ENCODE measurements around the gene ANGPTL2. TPM values are rescaled to one million over a fixed set of nuclear protein-coding genes. Genes with fewer than 3 reads are reported as not detected.

Gene ANGPTL2
- total and polyA plus RNA-seq, 2 of the 4 experiments (the other 2 are of a cell fraction) = 9.5 to 25.1 TPM

- ChIA-PET CTCF (no interaction called here), POLR2A (ENCODE audit: unreplicated experiment) (no interaction called here)
- Histone ChIP-seq H3K56ac (ENCODE audit: extremely low read depth, insufficient read depth, low read length) (no peak overlapping the region), H3K4me3 (ENCODE audit: insufficient read depth, low read depth, low read length) (no peak overlapping the region), H3K79me1 (ENCODE audit: low read depth in 1 of 2, low read length in 2 of 2) (0 out of 4 replicates have a peak, but pooled peaks cover 0 to 2% of the 10 kb centered on the region in 2 experiments), H3K4me2 (ENCODE audit: low read depth, low read length) (no peak overlapping the region), H3K14ac (replicated peaks; ENCODE audit: low read depth, low read length) (no peak overlapping the region), H2AK9ac (replicated peaks; ENCODE audit: low read depth, low read length, poor library complexity) (no peak overlapping the region), H3K9ac (ENCODE audit: low read depth, low read length) (no peak overlapping the region), H2BK20ac (ENCODE audit: low read depth, low read length) (no peak overlapping the region), H3K4ac (ENCODE audit: low read depth, low read length) (no peak overlapping the region), H2AK5ac (ENCODE audit: low read depth, low read length) (no peak overlapping the region), H3K27ac (ENCODE audit: insufficient read depth, low read length) (no peak overlapping the region), H3K9me3 (ENCODE audit: control insufficient read depth, insufficient read depth, low read length) (no peaks in the 10 kb centered on the region), H2BK5ac (ENCODE audit: low read depth, low read length, poor library complexity, severe bottlenecking) (no peak overlapping the region), H4K20me1 (ENCODE audit: insufficient read depth, low read length) (no peaks in the 10 kb centered on the region), H3K18ac (ENCODE audit: low read depth, low read length) (no peak overlapping the region), H4K91ac (ENCODE audit: insufficient read depth, low read depth, low read length) (no peak overlapping the region), H2BK15ac (ENCODE audit: low read depth, low read length) (no peak overlapping the region), H3K9me1 (ENCODE audit: insufficient read depth, low read length) (no peaks in the 10 kb centered on the region), H3K36me3 (ENCODE audit: control insufficient read depth, insufficient read depth, low read length) (peaks cover 67% of the 10 kb centered on the region), H2BK120ac (ENCODE audit: low read depth, low read length) (no peak overlapping the region), H4K8ac (ENCODE audit: low read depth in 2 of 2, low read length in 2 of 2) (no peak overlapping the region), H3K4me1 (ENCODE audit: control insufficient read depth, insufficient read depth, low read length) (no peaks in the 10 kb centered on the region), H4K5ac (ENCODE audit: low read depth, low read length) (no peak overlapping the region), H2AFZ (replicated peaks; ENCODE audit: low read length, poor library complexity) (no peak overlapping the region), H3K23ac (ENCODE audit: low read depth, low read length) (no peak overlapping the region), H3K27me3 (ENCODE audit: control insufficient read depth, insufficient read depth, low read length) (no peaks in the 10 kb centered on the region)
- intact Hi-C loops (cut with micrococcal nuclease) = no loop called here
- WGBS, 2 experiments (ENCODE audit: extremely low coverage in 2 of 2, insufficient read length in 1 of 2) = no CpG with 5 or more reads among the region's 5 CpGs
- TF ChIP-seq RCOR1 (IDR thresholded peaks at IDR 0.05; ENCODE audit: insufficient replicate concordance, low read length) (no peak), MXI1 (IDR thresholded peaks at IDR 0.05; ENCODE audit: borderline replicate concordance, low read depth, low read length) (no peak), CHD1 (IDR thresholded peaks at IDR 0.05; ENCODE audit: low read depth, low read length) (no peak), RAD21 (IDR thresholded peaks at IDR 0.05; ENCODE audit: low read length) (no peak), ELK1 (IDR thresholded peaks at IDR 0.05; ENCODE audit: borderline replicate concordance, low read depth, low read length) (no peak), FOS (IDR thresholded peaks at IDR 0.05; ENCODE audit: low read depth, low read length) (no peak), MAZ (IDR thresholded peaks at IDR 0.05; ENCODE audit: borderline replicate concordance, low read depth, low read length) (no peak), NFE2L2 (IDR thresholded peaks at IDR 0.05; ENCODE audit: low read depth, low read length) (no peak)
- TF ChIP-seq, protein P1, sequence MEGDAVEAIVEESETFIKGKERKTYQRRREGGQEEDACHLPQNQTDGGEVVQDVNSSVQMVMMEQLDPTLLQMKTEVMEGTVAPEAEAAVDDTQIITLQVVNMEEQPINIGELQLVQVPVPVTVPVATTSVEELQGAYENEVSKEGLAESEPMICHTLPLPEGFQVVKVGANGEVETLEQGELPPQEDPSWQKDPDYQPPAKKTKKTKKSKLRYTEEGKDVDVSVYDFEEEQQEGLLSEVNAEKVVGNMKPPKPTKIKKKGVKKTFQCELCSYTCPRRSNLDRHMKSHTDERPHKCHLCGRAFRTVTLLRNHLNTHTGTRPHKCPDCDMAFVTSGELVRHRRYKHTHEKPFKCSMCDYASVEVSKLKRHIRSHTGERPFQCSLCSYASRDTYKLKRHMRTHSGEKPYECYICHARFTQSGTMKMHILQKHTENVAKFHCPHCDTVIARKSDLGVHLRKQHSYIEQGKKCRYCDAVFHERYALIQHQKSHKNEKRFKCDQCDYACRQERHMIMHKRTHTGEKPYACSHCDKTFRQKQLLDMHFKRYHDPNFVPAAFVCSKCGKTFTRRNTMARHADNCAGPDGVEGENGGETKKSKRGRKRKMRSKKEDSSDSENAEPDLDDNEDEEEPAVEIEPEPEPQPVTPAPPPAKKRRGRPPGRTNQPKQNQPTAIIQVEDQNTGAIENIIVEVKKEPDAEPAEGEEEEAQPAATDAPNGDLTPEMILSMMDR (conservative IDR thresholded peaks at IDR 0.05; ENCODE audit: low read depth, low read length) = no peak
- DNase-seq = no peak
- BruUV-seq (replicated peaks) = no TSS peak
- ATAC-seq (ENCODE audit: low read depth) = no peak
- in situ Hi-C loops (cut with MboI; ENCODE audit: low sequenced_read_pairs) = no loop called here
- dilution Hi-C loops (cut with HindIII; ENCODE audit: low sequenced_read_pairs, unreplicated experiment) = no loop called here
Measured at GRCh38 chr9:127095411-127095810, 27.0 kb downstream of the ANGPTL2 start.
